ENCODE results near the gene ZNF618. TPM values are rescaled to one million over a fixed set of nuclear protein-coding genes. Genes with fewer than 3 reads are reported as not detected.

Gene ZNF618
- total RNA-seq, 2 experiments from 2014 or later: 0.22 to 0.27 TPM

DNA sequence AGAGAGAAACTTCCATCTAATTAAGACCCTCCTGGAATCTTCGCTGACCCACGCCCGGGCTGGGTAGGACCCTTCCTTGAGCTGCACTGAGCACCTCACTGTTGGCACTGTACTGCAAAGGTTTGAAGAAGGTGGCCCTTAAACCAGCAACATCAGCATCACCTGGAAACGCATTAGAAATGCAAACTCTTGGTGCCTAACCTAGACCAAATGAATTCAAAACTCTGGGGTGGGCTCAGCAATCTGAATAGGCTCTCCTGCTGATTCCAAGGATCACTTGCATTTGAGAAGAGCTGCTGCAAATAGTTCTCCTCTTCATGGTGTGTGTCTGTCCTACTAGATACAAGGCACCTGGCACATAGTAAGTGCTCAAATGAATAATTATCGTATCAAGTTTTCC lies 2.7 kb upstream of the ZNF618 start:
- H3K4me1 Mint-ChIP-seq (ENCODE audit: low read depth): peaks cover 4% of the 10 kb centered on the region
- H3K9me3 Mint-ChIP-seq: no peaks in the 10 kb centered on the region
- H3K4me3 Mint-ChIP-seq: no peak overlapping the region
- intact Hi-C loops (cut with micrococcal nuclease): no loop called here
- no peaks in the 10 kb centered on the region for H3K36me3 Mint-ChIP-seq (ENCODE audit: low read depth)
- ATAC-seq (no peak), DNase-seq (no peak)
- ChIA-PET CTCF (interaction anchor here (1.5 kb wide), 1 partner anchor 66 kb away, joined by 3 read pairs; no protein-coding TSS in a partner anchor), POLR2A (no interaction called here)
- no peak overlapping the region for H3K27ac Mint-ChIP-seq
- peaks cover 11% of the 10 kb centered on the region for H3K27me3 Mint-ChIP-seq
- TF ChIP-seq, protein P1, sequence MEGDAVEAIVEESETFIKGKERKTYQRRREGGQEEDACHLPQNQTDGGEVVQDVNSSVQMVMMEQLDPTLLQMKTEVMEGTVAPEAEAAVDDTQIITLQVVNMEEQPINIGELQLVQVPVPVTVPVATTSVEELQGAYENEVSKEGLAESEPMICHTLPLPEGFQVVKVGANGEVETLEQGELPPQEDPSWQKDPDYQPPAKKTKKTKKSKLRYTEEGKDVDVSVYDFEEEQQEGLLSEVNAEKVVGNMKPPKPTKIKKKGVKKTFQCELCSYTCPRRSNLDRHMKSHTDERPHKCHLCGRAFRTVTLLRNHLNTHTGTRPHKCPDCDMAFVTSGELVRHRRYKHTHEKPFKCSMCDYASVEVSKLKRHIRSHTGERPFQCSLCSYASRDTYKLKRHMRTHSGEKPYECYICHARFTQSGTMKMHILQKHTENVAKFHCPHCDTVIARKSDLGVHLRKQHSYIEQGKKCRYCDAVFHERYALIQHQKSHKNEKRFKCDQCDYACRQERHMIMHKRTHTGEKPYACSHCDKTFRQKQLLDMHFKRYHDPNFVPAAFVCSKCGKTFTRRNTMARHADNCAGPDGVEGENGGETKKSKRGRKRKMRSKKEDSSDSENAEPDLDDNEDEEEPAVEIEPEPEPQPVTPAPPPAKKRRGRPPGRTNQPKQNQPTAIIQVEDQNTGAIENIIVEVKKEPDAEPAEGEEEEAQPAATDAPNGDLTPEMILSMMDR (IDR thresholded peaks at IDR 0.05): no peak

DNA sequence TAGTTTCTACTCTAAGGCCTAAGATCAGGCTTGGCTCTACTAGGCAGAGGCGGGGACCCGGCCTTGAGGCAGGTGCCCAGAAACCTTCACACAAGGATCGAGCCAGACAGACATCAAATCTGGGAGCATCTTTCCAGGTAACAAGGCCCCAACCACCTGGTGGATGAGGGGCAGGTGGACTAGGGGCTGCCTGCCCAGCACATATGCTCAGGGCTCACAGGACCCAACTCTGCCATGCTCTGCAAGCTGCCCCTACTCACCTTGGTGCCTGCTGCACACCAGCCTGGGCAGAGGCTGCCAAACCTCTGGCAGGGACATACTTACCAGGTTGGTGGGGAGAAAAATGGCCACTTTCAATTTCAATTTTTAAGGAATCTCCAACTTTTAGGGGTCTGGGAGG lies 2.2 kb upstream of the ZNF618 start:
- Mint-ChIP-seq H3K4me1 (ENCODE audit: low read depth) (peaks cover 4% of the 10 kb centered on the region), H3K9me3 (no peaks in the 10 kb centered on the region)

DNA sequence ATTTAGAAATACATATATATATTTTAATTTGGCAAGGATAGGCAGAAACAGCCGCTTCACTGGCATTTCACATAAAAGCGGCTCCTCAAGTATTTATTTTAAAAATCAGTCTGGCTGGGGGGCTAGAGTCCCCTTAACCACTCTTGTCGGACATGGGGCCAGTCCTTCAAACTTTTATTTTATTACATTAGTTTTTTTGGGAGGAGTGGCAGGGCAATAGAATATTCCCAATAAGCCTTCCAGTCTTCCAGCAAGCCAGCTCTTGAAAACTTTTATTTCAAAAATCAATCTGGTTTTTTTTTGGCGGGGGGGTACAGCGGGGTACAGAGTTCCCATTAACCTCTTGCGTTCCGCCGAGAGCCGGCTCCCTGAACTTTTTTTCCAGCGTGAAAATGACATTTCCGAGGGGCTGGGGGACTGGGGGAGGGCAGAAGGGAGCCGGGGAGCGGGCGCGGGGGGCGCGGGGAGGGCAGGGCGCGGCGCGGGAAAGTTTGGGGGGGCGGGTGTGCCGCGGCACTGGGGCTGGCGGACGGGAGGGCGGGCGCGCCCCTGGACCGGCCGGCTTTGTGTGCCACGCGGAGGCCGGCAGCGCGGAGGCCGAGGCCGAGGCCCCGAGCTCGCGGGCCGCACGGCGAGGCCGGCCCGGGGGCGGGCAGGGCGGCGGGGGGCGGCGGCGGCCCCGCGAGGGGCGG lies 504 bp upstream of the ZNF618 start:
- Mint-ChIP-seq H3K27me3 (peaks cover 11% of the 10 kb centered on the region), H3K27ac (no peak overlapping the region), H3K4me1 (ENCODE audit: low read depth) (peaks cover 4% of the 10 kb centered on the region), H3K4me3 (peak overlapping the region; percentile 43), H3K9me3 (no peaks in the 10 kb centered on the region), H3K36me3 (ENCODE audit: low read depth) (no peaks in the 10 kb centered on the region)
- DNase-seq: no peak
- intact Hi-C loops (cut with micrococcal nuclease): loop anchor here (5.0 kb wide), 1 partner anchor 68 kb away; no protein-coding TSS in a partner anchor
- POLR2A ChIA-PET: no interaction called here
- TF ChIP-seq, protein P1 (IDR thresholded peaks at IDR 0.05): no peak
- CTCF ChIA-PET: interaction anchor here (0.9 to 1.7 kb wide), 2 partner anchors 34 to 68 kb away, joined by 3 to 15 read pairs; no protein-coding TSS in a partner anchor
- ATAC-seq: peak; percentile 30

More for the DNA sequence above, 2.2 kb upstream of the ZNF618 start:
- Mint-ChIP-seq H3K4me3 (no peak overlapping the region), H3K36me3 (ENCODE audit: low read depth) (no peaks in the 10 kb centered on the region), H3K27me3 (peaks cover 11% of the 10 kb centered on the region), H3K27ac (no peak overlapping the region)
- ATAC-seq: no peak
- no peak for DNase-seq
- CTCF ChIA-PET: interaction anchor here (1.5 kb wide), 1 partner anchor 66 kb away, joined by 3 read pairs; no protein-coding TSS in a partner anchor
- POLR2A ChIA-PET: no interaction called here
- intact Hi-C loops (cut with micrococcal nuclease): no loop called here
- TF ChIP-seq, protein P1 (IDR thresholded peaks at IDR 0.05): no peak

DNA sequence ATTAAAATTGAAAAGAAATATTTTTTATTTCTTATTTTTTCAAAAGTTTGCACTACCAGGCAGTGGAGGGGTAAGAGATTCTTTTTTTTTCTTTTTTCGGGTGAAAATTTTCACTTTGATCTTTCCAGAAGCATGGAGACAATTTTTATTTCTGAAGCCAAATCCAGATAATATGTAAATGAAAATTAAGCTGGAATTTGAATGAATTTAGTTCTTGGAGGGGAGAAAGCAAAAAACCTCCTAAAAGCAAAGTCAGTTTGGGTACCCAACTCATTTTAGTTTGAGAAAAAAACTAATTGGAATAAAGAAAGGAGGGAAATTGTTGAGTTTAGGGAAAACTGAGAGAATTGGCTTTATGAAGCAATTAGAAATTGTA lies 872 bp downstream of the ZNF618 start:
- Mint-ChIP-seq H3K36me3 (ENCODE audit: low read depth) (no peaks in the 10 kb centered on the region), H3K4me3 (peak overlapping the region; percentile 83), H3K4me1 (ENCODE audit: low read depth) (peaks cover 4% of the 10 kb centered on the region), H3K27ac (no peak overlapping the region), H3K9me3 (no peaks in the 10 kb centered on the region), H3K27me3 (peaks cover 11% of the 10 kb centered on the region)
- ChIA-PET POLR2A (no interaction called here), CTCF (interaction anchor here (0.6 to 1.7 kb wide), 10 partner anchors 10 to 517 kb away, joined by 3 to 15 read pairs (median 4); no protein-coding TSS in a partner anchor)
- no peak for DNase-seq
- no peak for ATAC-seq
- intact Hi-C loops (cut with micrococcal nuclease): loop anchor here (5.0 kb wide), 1 partner anchor 70 kb away; no protein-coding TSS in a partner anchor
- TF ChIP-seq, protein P1 (IDR thresholded peaks at IDR 0.05): peak; percentile 52

DNA sequence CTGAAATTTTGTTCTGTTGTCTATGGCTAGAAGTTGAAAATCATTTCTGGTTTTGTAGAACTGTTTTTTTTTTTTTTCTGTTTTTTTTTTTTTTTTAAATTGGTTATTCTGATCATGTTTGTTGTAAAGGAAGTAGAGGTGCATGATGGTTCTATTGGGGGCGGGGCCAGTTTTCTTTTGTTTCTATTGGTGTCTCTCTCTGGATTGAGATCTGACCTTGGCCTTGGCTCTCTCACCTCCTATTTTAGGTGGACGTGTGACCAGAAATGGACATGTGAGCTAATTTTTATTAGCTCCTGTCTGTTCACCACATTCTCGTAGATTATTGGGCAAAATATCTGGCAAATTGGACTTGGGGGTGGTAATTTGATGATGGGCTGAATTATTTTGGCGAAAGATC lies 3.2 kb downstream of the ZNF618 start:
- TF ChIP-seq, protein P1 (IDR thresholded peaks at IDR 0.05): no peak
- ChIA-PET POLR2A (no interaction called here), CTCF (no interaction called here)
- DNase-seq (peak; percentile 39), ATAC-seq (no peak)
- Mint-ChIP-seq H3K9me3 (no peaks in the 10 kb centered on the region), H3K36me3 (ENCODE audit: low read depth) (no peaks in the 10 kb centered on the region), H3K27ac (no peak overlapping the region), H3K4me3 (no peak overlapping the region), H3K27me3 (peaks cover 11% of the 10 kb centered on the region), H3K4me1 (ENCODE audit: low read depth) (peaks cover 4% of the 10 kb centered on the region)
- intact Hi-C loops (cut with micrococcal nuclease): loop anchor here (5.0 kb wide), 1 partner anchor 72 kb away; no protein-coding TSS in a partner anchor
